ENCODE results near the gene CPT2. TPM values are rescaled to one million over a fixed set of nuclear protein-coding genes. Genes with fewer than 3 reads are reported as not detected.

CPT2 gene
- total and polyA plus RNA-seq, 2 of the 13 experiments (the other 11 are each of a cell fraction or from before 2014, with no cell fraction given): 12.6 to 14.6 TPM

- TF ChIP-seq NR0B2 (CRISPR knock-in tag; IDR thresholded peaks at IDR 0.05) (no peak), KDM5A (IDR thresholded peaks at IDR 0.05; ENCODE audit: borderline replicate concordance, low read length) (no peak)
Measured at GRCh38 chr1:53182716-53183094, 13.9 kb upstream of the CPT2 start (continued).

GRCh38 chr1:53183095-53183990 lies 13.3 kb upstream of the CPT2 start:
- under 1% methylated on average over 6 of the region's 6 CpGs for WGBS (ENCODE audit: low lambda C conversion rate)
- Histone ChIP-seq H3K27ac (ENCODE audit: extremely low read length, insufficient read depth, low read length) (peak overlapping the region; percentile 90), H3K4me1 (ENCODE audit: insufficient read depth, low read length) (peaks cover 84% of the 10 kb centered on the region), H3K4me3 (replicated peaks in 1 of 3; ENCODE audit: insufficient read depth in 1 of 3, low read depth in 2 of 3, low read length in 3 of 3) (peak overlapping the region; percentile 35 to 68 (median 41)), H3K9ac (ENCODE audit: insufficient read depth, low read depth, low read length) (peak overlapping the region; percentile 79), H3K36me3 (replicated peaks in 1 of 2; ENCODE audit: control insufficient read depth in 1 of 2, insufficient read depth in 2 of 2, low read length in 2 of 2) (no peaks in the 10 kb centered on the region), H4K20me1 (ENCODE audit: insufficient read depth, low read length) (no peaks in the 10 kb centered on the region), H2AFZ (ENCODE audit: low read length) (no peak overlapping the region), H3K9me3 (ENCODE audit: low read length) (no peaks in the 10 kb centered on the region), H3K4me2 (ENCODE audit: low read depth, low read length) (peak overlapping the region; percentile 98), H3K27me3 (ENCODE audit: control insufficient read depth in 1 of 2, insufficient read depth in 2 of 2, low read length in 2 of 2) (0 out of 5 replicates have a peak, but pooled peaks cover 0 to 4% of the 10 kb centered on the region in 2 experiments), H3K79me2 (ENCODE audit: insufficient read depth, low read length) (no peaks in the 10 kb centered on the region)
- ChIA-PET CTCF (ENCODE audit: low intra/inter-chr PET ratio, low total read pairs) (no interaction called here), POLR2A (interaction anchor here (0.9 to 4.9 kb wide), 21 partner anchors 8 to 262 kb away, joined by 3 to 37 read pairs (median 6); partner anchors contain the start of genes ECHDC2 and MAGOH)
- DNase-seq (ENCODE audit: low spot score) (peak; percentile 97), FAIRE-seq (peak; percentile 99), ATAC-seq (peak; percentile 92)
- BruUV-seq (replicated peaks): no TSS peak
- in situ Hi-C loops (cut with HindIII; ENCODE audit: extremely low pct_ligation_motif_present, low pct_unique_long_range_greater_than_20kb): loop anchor here (5.0 to 10.0 kb wide), 3 partner anchors 56 to 479 kb away; partner anchors contain the start of gene ECHDC2
- intact Hi-C loops (cut with micrococcal nuclease; ENCODE audit: unreplicated experiment): loop anchor here (1.0 to 10.0 kb wide), 8 partner anchors 22 to 481 kb away; partner anchors contain the start of gene ECHDC2
- TF ChIP-seq ZNF746 (CRISPR knock-in tag; IDR thresholded peaks at IDR 0.05) (peak; percentile 59; the same call in 1 of the 2 replicates), XRCC5 (optimal IDR thresholded peaks at IDR 0.05; ENCODE audit: low read length) (peak; percentile 25), ZNF18 (CRISPR knock-in tag; IDR thresholded peaks at IDR 0.05; ENCODE audit: insufficient replicate concordance) (peak; percentile 95), SKI (IDR thresholded peaks at IDR 0.05; ENCODE audit: partially characterized antibody) (peak; percentile 97), TFE3 (CRISPR knock-in tag; IDR thresholded peaks at IDR 0.05) (peak; percentile 97), ZFP82 (CRISPR knock-in tag; IDR thresholded peaks at IDR 0.05; ENCODE audit: borderline replicate concordance) (no peak), HNRNPK (IDR thresholded peaks at IDR 0.05; ENCODE audit: low read depth, low read length, poor library complexity, severe bottlenecking) (no peak), NCOA1 (CRISPR knock-in tag; IDR thresholded peaks at IDR 0.05) (peak; percentile 96), PHF21A (CRISPR knock-in tag; IDR thresholded peaks at IDR 0.05) (peak; percentile 97), ZFP37 (CRISPR knock-in tag; IDR thresholded peaks at IDR 0.05; ENCODE audit: borderline replicate concordance) (no peak; the same call in 1 of the 2 replicates), TARDBP (CRISPR knock-in tag; IDR thresholded peaks at IDR 0.05) (peak; percentile 91), NFKBIZ (CRISPR knock-in tag; IDR thresholded peaks at IDR 0.05) (peak; percentile 73; the same call in 1 of the 2 replicates), ZNF660 (CRISPR knock-in tag; IDR thresholded peaks at IDR 0.05; ENCODE audit: borderline replicate concordance, low read depth) (no peak), AKAP8 (CRISPR knock-in tag; IDR thresholded peaks at IDR 0.05) (0 out of 2 replicates have a peak, but pooled peaks have one; percentile 48), NFE2L1 (CRISPR knock-in tag; IDR thresholded peaks at IDR 0.05; ENCODE audit: borderline replicate concordance) (no peak), SETDB1 (CRISPR knock-in tag; IDR thresholded peaks at IDR 0.05; ENCODE audit: borderline replicate concordance) (no peak)
